ENCODE results near the gene SESN3.

SESN3 gene

GRCh38 chr11:95148938-95149337 lies 82.1 kb downstream of the SESN3 start:
- Histone ChIP-seq H3K9me2 (replicated peaks; ENCODE audit: control insufficient read depth, low read length) (no peaks in the 10 kb centered on the region), H3K27me3 (ENCODE audit: control insufficient read depth, low read length) (no peaks in the 10 kb centered on the region), H3K4me1 (ENCODE audit: control insufficient read depth, low read length) (peaks cover 43% of the 10 kb centered on the region), H3F3A (ENCODE audit: control insufficient read depth, insufficient read depth) (no peaks in the 10 kb centered on the region), H3K27ac (ENCODE audit: low read depth, low read length) (no peak overlapping the region), H3K79me2 (ENCODE audit: control insufficient read depth, low read length) (no peaks in the 10 kb centered on the region), H3K36me3 (ENCODE audit: control insufficient read depth, low read length) (no peaks in the 10 kb centered on the region), H3K4me2 (ENCODE audit: low read length) (no peak overlapping the region), H3K4me3 (ENCODE audit: low read length) (no peak overlapping the region), H4K20me1 (ENCODE audit: control insufficient read depth, insufficient read depth, low read depth, low read length) (no peaks in the 10 kb centered on the region), H3K9me3 (ENCODE audit: control insufficient read depth, insufficient read depth, low read length) (no peaks in the 10 kb centered on the region)
- no peak for TF ChIP-seq CTCF (IDR thresholded peaks at IDR 0.05; ENCODE audit: low read depth, low read length, poor library complexity, severe bottlenecking)
- TF ChIP-seq EZH2phosphoT487 (IDR thresholded peaks at IDR 0.05; ENCODE audit: borderline replicate concordance, low read length) = no peak

- no peaks in the 10 kb centered on the region for H3K9me3 ChIP-seq (ENCODE audit: control insufficient read depth, insufficient read depth, low read length)
- no peak overlapping the region for H3K4me3 ChIP-seq (ENCODE audit: low read length)
- no peaks in the 10 kb centered on the region for H3K9me2 ChIP-seq (replicated peaks; ENCODE audit: control insufficient read depth, low read length)
- no peaks in the 10 kb centered on the region for H3K36me3 ChIP-seq (ENCODE audit: control insufficient read depth, low read length)
- H3K27ac ChIP-seq (ENCODE audit: low read depth, low read length) = no peak overlapping the region
- H3F3A ChIP-seq (ENCODE audit: control insufficient read depth, insufficient read depth) = no peaks in the 10 kb centered on the region
- H3K27me3 ChIP-seq (ENCODE audit: control insufficient read depth, low read length) = no peaks in the 10 kb centered on the region
- H3K4me1 ChIP-seq (ENCODE audit: control insufficient read depth, low read length) = peaks cover 38% of the 10 kb centered on the region
- no peaks in the 10 kb centered on the region for H3K79me2 ChIP-seq (ENCODE audit: control insufficient read depth, low read length)
- H3K4me2 ChIP-seq (ENCODE audit: low read length) = no peak overlapping the region
- TF ChIP-seq EZH2phosphoT487 (IDR thresholded peaks at IDR 0.05; ENCODE audit: borderline replicate concordance, low read length) = no peak
- no peak for TF ChIP-seq CTCF (IDR thresholded peaks at IDR 0.05; ENCODE audit: low read depth, low read length, poor library complexity, severe bottlenecking)
- H4K20me1 ChIP-seq (ENCODE audit: control insufficient read depth, insufficient read depth, low read depth, low read length) = no peaks in the 10 kb centered on the region
Measured at GRCh38 chr11:95148406-95148805, 82.6 kb downstream of the SESN3 start.

- Histone ChIP-seq H3K79me2 (ENCODE audit: control insufficient read depth, low read length) (no peaks in the 10 kb centered on the region), H3K27me3 (ENCODE audit: control insufficient read depth, low read length) (no peaks in the 10 kb centered on the region), H3K9me2 (replicated peaks; ENCODE audit: control insufficient read depth, low read length) (no peaks in the 10 kb centered on the region), H3K4me2 (ENCODE audit: low read length) (no peak overlapping the region), H3K9me3 (ENCODE audit: control insufficient read depth, insufficient read depth, low read length) (no peaks in the 10 kb centered on the region), H3K27ac (ENCODE audit: low read depth, low read length) (no peak overlapping the region), H3K36me3 (ENCODE audit: control insufficient read depth, low read length) (no peaks in the 10 kb centered on the region), H3F3A (ENCODE audit: control insufficient read depth, insufficient read depth) (no peaks in the 10 kb centered on the region), H3K4me1 (ENCODE audit: control insufficient read depth, low read length) (peaks cover 31% of the 10 kb centered on the region), H4K20me1 (ENCODE audit: control insufficient read depth, insufficient read depth, low read depth, low read length) (no peaks in the 10 kb centered on the region), H3K4me3 (ENCODE audit: low read length) (no peak overlapping the region)
- TF ChIP-seq EZH2phosphoT487 (IDR thresholded peaks at IDR 0.05; ENCODE audit: borderline replicate concordance, low read length) (no peak), CTCF (IDR thresholded peaks at IDR 0.05; ENCODE audit: low read depth, low read length, poor library complexity, severe bottlenecking) (no peak)
Measured at GRCh38 chr11:95147364-95147905, 83.6 kb downstream of the SESN3 start.

All from DOHH2 (cell line).